Glomerular endothelial cell (primary cell): Measurements from ENCODE around the gene UBE3D. TPM values are rescaled to one million over a fixed set of nuclear protein-coding genes. Genes with fewer than 3 reads are reported as not detected.
"Not testable (repeated sequence)": the region's sequence is repeated elsewhere in the genome, so short reads cannot be mapped to it uniquely, and the experiment has no call there.

Experiments used
- DNase-seq: peaks from one replicate; pipeline ENCODE4 v3.0.0-alpha.2; 2011; ENCODE audit warnings: low read depth, low spot score; ENCODE audit errors: extremely low read depth
- total RNA-seq: library from RNA; depleted of rRNA; stranded (reverse); fragments of >200 nt; gene quantifications from 2 replicates; pipeline ENCODE4 v1.2.3, GENCODE V29; 2015

UBE3D gene
- total RNA-seq, 1 donor from 2014 or later = 3.7 TPM

DNA sequence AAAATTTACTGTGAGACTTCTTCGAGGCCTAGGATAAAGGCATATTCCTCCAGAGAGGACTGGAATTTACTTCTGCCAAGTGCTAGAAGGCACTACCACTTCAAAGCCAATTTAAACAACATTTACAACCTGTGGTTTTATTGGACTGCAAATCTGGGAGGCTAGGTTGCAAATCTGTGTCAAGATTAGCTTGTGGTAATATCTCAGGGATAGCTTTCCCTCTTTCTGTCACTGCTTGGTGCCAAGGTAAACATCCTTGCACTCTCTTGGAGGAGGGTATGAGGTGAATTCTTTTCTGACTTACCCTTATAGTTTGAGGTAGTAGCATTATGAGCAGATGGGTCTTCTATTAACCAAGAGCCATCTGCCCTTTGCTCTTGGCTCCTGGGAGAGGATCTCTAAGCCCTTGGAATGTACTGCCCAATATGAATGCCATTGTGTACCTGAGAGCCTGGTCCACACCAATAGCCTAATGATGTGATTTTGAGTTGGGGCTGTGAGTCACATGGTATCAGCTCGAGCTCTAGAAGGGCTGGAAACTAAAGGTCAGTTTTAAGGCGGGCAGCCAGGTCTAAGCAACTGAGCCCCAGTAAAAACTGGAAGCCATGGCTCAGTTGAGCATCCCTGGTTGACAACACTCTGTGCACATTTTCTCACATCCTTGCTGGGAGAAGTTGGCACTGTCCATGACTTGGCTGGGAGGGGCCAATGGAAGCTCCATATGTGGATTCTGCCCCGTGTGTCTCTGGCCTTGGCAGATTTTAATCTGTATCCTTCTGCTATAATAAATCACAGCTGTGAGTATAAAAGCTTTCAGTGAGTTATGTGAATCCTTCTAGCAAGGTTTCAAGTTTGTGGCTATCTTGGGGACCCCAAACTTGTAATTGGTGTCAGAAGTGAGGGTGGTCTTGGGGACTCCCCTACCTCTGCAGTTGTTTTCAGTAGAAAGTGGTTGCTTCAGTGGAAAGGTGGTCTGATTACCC is 188.1 kb downstream of the UBE3D start:
- no peak for DNase-seq

GRCh38 chr6:82875573-82876185 is 190.0 kb downstream of the UBE3D start:
- peak; percentile 31 for DNase-seq

- no peak for DNase-seq
Measured at GRCh38 chr6:82874867-82875266, 190.8 kb downstream of the UBE3D start.

- DNase-seq = no peak
Measured at GRCh38 chr6:82872185-82872584, 193.5 kb downstream of the UBE3D start.

DNA sequence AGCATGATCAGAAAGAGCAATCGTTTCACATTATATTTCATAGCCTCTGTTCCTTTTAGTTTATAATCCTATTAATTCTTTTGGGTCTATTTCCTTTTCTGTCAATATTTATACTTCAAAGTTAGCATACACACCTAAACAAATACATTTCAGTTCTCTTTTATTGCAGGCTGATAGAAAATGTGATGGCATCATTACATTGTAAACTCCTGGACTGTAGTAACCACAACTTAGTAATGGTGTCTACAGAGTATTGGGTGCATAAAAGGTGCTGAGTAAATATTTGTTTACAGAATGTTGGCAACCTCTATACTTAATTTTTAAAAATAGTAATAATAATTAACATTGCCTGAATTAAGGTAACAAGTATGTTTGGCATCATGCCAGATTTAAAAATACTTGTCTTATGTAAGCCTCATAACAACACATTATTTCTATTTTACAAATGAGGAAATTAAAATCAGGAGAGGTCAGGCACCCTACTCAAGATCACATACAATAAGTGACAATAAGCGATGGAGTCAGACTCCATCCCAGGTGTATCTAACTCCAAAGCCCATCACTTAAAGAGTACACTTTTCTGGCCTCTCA is 195.0 kb downstream of the UBE3D start:
- DNase-seq = no peak

GRCh38 chr6:82869493-82869892 is 196.1 kb downstream of the UBE3D start:
- no peak for DNase-seq

DNA sequence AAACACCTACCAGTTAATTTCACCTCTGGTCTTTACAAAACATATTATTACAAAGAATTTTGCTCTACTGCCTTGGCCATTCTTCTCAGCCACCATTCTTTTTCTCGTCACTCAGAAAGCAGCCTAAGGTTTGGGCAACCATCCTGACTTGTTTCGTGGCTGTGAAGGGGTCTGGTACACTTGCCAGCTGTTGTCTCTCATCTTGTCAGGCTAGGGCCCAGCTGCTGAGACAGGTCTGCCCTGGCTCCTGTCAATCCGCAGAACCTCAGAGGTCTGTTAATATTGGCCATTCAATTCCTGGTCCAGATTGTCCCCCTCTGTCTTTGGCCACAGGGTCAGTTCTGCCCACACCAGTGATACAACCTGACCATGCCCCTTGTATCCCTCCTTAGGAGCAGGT is 197.7 kb downstream of the UBE3D start:
- DNase-seq = no peak

DNA sequence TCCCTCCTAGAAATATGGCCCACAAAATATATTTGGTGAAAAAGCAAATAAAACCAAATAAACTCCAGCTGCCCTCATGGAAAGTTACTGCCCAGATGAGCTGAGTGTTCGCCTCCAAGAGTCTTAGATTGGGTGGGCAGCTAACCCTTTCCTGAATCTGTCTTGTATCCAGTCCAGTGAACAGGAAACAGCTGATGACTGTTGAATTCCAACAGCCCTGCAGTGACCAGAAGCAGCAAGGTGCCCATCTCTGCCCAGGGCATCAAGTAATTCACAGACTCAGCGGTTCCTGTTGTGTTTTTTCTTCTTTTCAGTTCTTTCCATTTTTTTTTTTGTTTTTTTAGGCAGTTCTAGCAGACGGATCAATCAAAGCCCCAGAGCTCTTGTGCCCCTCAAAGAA is 199.2 kb downstream of the UBE3D start:
- no peak for DNase-seq

GRCh38 chr6:82865461-82865860 is 200.2 kb downstream of the UBE3D start:
- DNase-seq = no peak

GRCh38 chr6:82863781-82864180 is 201.9 kb downstream of the UBE3D start:
- no peak for DNase-seq

DNA sequence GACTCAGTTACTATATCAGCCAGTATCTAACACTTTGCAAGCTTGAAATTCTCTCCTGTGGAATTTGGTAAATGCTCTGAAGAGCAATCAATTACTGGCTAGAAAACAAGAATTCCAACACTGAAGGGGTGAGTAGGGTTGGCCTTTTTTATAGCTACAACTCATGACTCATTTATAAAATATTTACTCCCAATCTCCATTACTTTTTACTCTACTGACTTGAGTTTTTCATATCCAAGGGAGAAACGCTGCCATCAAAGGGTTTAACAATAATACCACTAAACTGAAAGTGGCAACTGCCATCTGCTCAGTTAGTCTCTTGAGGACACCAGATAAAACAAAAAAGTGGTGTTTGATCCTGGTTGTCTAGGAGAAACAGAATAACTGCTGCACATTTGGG is 203.1 kb downstream of the UBE3D start:
- no peak for DNase-seq

- DNase-seq = no peak
Measured at GRCh38 chr6:82861121-82861520, 204.5 kb downstream of the UBE3D start.

DNA sequence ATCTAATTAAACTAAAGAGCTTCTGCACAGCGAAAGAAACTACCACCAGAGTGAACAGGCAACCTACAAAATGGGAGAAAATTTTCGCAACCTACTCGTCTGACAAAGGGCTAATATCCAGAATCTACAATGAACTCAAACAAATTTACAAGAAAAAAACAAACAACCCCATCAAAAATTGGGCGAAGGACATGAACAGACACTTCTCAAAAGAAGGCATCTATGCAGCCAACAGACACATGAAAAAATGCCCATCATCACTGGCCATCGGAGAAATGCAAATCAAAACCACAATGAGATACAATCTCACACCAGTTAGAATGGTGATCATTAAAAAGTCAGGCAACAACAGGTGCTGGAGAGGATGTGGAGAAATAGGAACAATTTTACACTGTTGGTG is 209.6 kb downstream of the UBE3D start:
- DNase-seq = not testable (repeated sequence)

DNA sequence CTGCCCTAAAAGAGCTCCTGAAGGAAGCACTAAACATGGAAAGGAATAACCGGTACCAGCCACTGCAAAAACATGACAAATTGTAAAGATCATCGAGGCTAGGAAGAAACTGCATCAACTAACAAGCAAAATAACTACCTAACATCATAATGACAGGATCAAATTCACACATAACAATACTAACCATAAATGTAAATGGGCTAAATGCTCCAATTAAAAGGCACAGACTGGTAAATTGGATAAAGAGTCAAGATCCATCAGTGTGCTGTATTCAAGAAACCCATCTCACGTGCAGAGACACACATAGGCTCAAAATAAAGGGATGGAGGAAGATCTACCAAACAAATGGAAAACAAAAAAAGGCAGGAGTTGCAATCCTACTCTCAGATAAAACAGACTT is 212.7 kb downstream of the UBE3D start:
- DNase-seq = not testable (repeated sequence)

GRCh38 chr6:82843291-82843885 is 222.3 kb downstream of the UBE3D start:
- DNase-seq = no peak

DNA sequence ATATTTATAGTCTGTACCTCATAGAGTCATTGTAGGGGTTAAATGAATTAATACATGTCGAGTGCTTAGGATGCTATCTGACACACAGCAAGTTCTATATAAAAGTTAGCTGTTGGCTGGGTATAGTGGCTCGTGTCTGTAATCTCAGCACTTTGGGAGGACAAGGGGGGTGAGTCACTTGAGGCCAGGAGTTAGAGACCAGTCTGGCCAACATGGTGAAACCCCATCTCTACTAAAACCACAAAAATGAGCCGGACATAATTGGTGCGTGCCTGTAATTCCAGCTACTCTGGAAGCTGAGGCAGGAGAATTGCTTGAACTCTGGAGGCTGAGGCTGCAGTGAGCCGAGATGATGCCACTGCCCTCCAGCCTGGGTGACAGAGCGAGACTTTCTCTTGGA is 222.9 kb downstream of the UBE3D start:
- no peak for DNase-seq

Other genes starting within 250 kb of the UBE3D start
- 7.6 and 11.5 TPM in 2 replicates for gene DOP1A, start 1.8 kb upstream of the UBE3D start, total RNA-seq
- gene PGM3, start 127.4 kb upstream of the UBE3D start, total RNA-seq = 42.6 and 53.4 TPM in 2 replicates
- 3.8 and 5.1 TPM in 2 replicates for gene RWDD2A, start 127.5 kb upstream of the UBE3D start, total RNA-seq